ENCODE data around the gene BDH2. TPM values are rescaled to one million over a fixed set of nuclear protein-coding genes. Genes with fewer than 3 reads are reported as not detected.

The BDH2 gene
- total RNA-seq, 1 experiment from 2014 or later, result 17.6 TPM

DNA sequence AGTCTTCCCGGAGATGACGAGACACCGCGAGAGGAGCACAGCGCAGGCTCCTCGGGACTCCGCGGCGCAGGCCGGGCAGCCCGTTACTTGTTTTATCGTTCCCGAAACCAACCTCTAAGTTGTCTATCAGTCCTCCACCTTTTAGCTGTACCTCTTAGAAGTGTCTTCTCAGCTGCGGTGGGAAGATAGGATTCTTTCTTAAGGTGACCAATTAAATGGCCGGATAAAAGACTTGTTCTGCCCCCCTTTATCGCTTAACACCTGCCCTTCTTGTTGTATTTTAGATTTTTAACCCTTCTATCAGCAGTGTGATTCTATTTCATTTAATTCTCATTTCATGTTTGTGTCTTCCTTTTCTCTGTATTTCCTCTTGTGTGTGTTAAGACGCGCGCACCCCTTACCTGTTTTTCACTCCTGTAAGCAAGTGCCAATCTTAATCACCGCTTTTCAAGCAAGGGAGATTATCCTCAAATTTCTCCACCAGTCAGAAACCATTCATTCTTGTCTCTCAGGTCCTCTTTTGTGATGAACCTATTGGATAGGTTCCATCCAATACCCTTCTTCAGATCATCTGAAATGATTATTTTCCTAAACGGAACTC lies 22.8 kb downstream of the BDH2 start, which contains the start of gene SLC9B2:
SLC9B2 (minus strand) TSS at position 15 of the 601 bp plus-strand sequence. CDS start 9,211 bp downstream, outside the sequence.
- peaks cover 20% of the 10 kb centered on the region for H3K4me1 Mint-ChIP-seq (ENCODE audit: insufficient read depth, unreplicated experiment)
- H3K4me3 Mint-ChIP-seq (ENCODE audit: unreplicated experiment), result peak within 1 kb of the TSS; percentile 93
- H3K9me3 Mint-ChIP-seq (ENCODE audit: unreplicated experiment), result no peaks in the 10 kb centered on the region
- peak; percentile 27 for DNase-seq (ENCODE audit: unreplicated experiment)
- POLR2A ChIA-PET, result interaction anchor here (0.7 to 5.5 kb wide), 12 partner anchors 11 to 535 kb away, joined by 3 to 82 read pairs (median 3); partner anchors contain the start of genes BDH2, SLC9B1 and UBE2D3
- H3K36me3 Mint-ChIP-seq (ENCODE audit: insufficient read depth, unreplicated experiment), result peaks cover 14% of the 10 kb centered on the region
- intact Hi-C loops (cut with micrococcal nuclease), result loop anchor here (1.0 kb wide), 2 partner anchors 34 to 250 kb away; partner anchors contain the start of gene UBE2D3
- TF ChIP-seq, protein P1, sequence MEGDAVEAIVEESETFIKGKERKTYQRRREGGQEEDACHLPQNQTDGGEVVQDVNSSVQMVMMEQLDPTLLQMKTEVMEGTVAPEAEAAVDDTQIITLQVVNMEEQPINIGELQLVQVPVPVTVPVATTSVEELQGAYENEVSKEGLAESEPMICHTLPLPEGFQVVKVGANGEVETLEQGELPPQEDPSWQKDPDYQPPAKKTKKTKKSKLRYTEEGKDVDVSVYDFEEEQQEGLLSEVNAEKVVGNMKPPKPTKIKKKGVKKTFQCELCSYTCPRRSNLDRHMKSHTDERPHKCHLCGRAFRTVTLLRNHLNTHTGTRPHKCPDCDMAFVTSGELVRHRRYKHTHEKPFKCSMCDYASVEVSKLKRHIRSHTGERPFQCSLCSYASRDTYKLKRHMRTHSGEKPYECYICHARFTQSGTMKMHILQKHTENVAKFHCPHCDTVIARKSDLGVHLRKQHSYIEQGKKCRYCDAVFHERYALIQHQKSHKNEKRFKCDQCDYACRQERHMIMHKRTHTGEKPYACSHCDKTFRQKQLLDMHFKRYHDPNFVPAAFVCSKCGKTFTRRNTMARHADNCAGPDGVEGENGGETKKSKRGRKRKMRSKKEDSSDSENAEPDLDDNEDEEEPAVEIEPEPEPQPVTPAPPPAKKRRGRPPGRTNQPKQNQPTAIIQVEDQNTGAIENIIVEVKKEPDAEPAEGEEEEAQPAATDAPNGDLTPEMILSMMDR (IDR thresholded peaks at IDR 0.05; ENCODE audit: unreplicated experiment), result no peak
- CTCF ChIA-PET, result interaction anchor here (0.6 to 10.9 kb wide), 6 partner anchors 13 to 1092 kb away, joined by 3 to 104 read pairs (median 3); no protein-coding TSS in a partner anchor
- no peaks in the 10 kb centered on the region for H3K27me3 Mint-ChIP-seq (ENCODE audit: insufficient read depth, unreplicated experiment)
- BruUV-seq (replicated peaks), result TSS peak; percentile 59
- peak within 1 kb of the TSS; percentile 92 for H3K27ac Mint-ChIP-seq (ENCODE audit: low read depth, unreplicated experiment)

DNA sequence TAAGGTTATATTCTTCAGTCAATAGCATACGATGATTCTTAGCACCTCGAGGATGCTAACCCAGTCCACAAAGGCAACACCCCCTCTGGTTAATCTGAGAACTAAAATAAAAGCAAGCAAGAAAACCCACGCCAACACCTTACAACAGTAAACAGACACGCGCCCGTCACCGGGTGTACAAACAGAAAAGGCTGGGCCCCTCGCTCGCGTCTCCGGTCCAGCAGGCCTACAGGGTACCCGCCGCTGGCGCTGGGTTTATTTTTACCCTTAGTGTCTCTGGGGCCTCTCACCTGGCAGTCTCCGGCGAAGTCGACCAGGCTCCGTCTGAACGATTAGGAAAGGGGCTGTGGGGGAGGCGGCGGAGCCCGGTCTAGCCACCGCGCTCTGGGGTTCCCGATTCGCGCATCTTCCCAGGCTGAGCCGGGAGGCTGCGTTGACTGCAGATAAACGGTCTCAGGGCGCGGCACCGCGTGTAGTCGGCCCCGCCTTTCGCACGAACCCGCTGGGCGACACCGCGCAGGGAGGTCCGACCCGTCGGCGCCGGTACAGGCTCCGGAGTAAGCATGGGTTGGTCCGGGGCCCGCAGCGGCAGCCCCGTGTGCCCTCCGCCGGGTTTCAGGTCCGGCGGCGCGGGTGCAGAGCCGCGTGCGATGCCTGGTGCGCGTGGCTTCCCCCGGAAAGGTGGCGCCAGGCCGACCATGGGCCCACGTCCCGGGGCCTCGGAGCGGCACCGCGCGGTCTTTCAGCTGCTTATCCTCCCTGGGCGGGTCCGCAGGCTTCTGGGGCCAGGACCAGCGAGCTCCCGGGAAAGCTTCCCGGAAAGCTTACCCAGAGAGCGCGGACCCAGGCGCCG lies 23.5 kb downstream of the BDH2 start:
- BruUV-seq (replicated peaks), result no TSS peak
- Mint-ChIP-seq H3K4me1 (ENCODE audit: insufficient read depth, unreplicated experiment) (peaks cover 20% of the 10 kb centered on the region), H3K27ac (ENCODE audit: low read depth, unreplicated experiment) (peak overlapping the region; percentile 92), H3K27me3 (ENCODE audit: insufficient read depth, unreplicated experiment) (no peaks in the 10 kb centered on the region), H3K4me3 (ENCODE audit: unreplicated experiment) (peak overlapping the region; percentile 93), H3K36me3 (ENCODE audit: insufficient read depth, unreplicated experiment) (peaks cover 12% of the 10 kb centered on the region), H3K9me3 (ENCODE audit: unreplicated experiment) (no peaks in the 10 kb centered on the region)
- DNase-seq (ENCODE audit: unreplicated experiment), result peak; percentile 74
- intact Hi-C loops (cut with micrococcal nuclease), result loop anchor here (1.0 kb wide), 2 partner anchors 33 to 249 kb away; partner anchors contain the start of gene UBE2D3
- TF ChIP-seq, protein P1 (IDR thresholded peaks at IDR 0.05; ENCODE audit: unreplicated experiment), result no peak
- ChIA-PET POLR2A (interaction anchor here (0.7 to 5.5 kb wide), 20 partner anchors 10 to 574 kb away, joined by 3 to 82 read pairs (median 5); partner anchors contain the start of genes BDH2, CISD2, SLC9B1 and UBE2D3), CTCF (interaction anchor here (0.6 to 10.9 kb wide), 9 partner anchors 14 to 456 kb away, joined by 3 to 104 read pairs (median 4); no protein-coding TSS in a partner anchor)

DNA sequence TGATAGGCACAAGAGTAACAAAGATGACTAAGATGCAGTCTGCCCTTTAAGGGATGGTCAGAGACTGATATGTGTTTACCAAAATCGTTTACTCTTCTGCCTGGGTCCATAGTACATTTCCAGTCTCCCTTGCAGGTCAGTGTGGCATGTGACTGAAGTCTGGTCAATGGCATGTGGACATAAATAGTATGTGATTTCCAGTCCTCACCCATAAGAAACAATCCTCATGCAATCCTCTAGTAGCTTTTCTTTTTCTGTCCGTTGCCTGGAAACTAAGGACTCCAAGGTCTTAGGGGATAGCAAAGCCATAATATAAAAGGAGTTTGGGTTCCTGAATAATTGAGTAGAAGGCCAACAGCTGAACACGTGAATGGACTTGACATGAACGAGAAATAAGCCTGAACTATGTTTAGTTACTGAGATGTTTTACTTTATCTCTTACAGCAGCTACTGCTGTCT lies 24.2 kb downstream of the BDH2 start:
- Mint-ChIP-seq H3K36me3 (ENCODE audit: insufficient read depth, unreplicated experiment) (peaks cover 6% of the 10 kb centered on the region), H3K27me3 (ENCODE audit: insufficient read depth, unreplicated experiment) (no peaks in the 10 kb centered on the region), H3K4me1 (ENCODE audit: insufficient read depth, unreplicated experiment) (peaks cover 20% of the 10 kb centered on the region), H3K27ac (ENCODE audit: low read depth, unreplicated experiment) (peak overlapping the region; percentile 92), H3K4me3 (ENCODE audit: unreplicated experiment) (peak overlapping the region; percentile 93), H3K9me3 (ENCODE audit: unreplicated experiment) (no peaks in the 10 kb centered on the region)
- ChIA-PET POLR2A (interaction anchor here (0.6 to 5.5 kb wide), 13 partner anchors 10 to 573 kb away, joined by 3 to 82 read pairs (median 5); partner anchors contain the start of genes BDH2, CISD2 and UBE2D3), CTCF (interaction anchor here (0.6 to 10.9 kb wide), 10 partner anchors 9 to 455 kb away, joined by 3 to 104 read pairs (median 4); no protein-coding TSS in a partner anchor)
- TSS peak; percentile 55 for BruUV-seq (replicated peaks)
- DNase-seq (ENCODE audit: unreplicated experiment), result peak; percentile 35
- TF ChIP-seq, protein P1 (IDR thresholded peaks at IDR 0.05; ENCODE audit: unreplicated experiment), result no peak
- intact Hi-C loops (cut with micrococcal nuclease), result no loop called here
